ENCODE results near the gene TMEM198.
A peak's percentile ranks its signal among the peaks of the same experiment; 100 is the strongest.

The TMEM198 gene

DNA sequence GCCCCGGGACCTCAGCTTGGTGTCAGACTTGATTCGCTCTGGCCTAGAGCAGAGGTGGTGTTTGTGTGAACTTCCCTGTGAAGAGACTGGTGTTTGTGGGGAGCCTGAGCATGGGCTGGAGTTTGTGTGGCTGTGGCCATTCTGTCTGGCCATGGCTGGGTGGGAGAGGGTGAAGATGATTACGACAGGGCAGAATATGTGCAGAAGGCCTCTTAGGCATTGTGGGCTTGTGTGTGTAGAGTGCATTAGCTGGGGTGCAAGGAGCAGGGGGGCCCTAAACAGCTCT is 17.0 kb downstream of the TMEM198 start:
- H3K4me1 Mint-ChIP-seq: no peaks in the 10 kb centered on the region
- no peaks in the 10 kb centered on the region for H3K9me3 Mint-ChIP-seq
- peaks cover 11% of the 10 kb centered on the region for H3K27me3 Mint-ChIP-seq
- no peaks in the 10 kb centered on the region for H3K36me3 Mint-ChIP-seq
- no peak overlapping the region for H3K27ac Mint-ChIP-seq
- H3K4me3 Mint-ChIP-seq: no peak overlapping the region

- Mint-ChIP-seq H3K27me3 (peaks cover 11% of the 10 kb centered on the region), H3K27ac (no peak overlapping the region), H3K9me3 (no peaks in the 10 kb centered on the region), H3K36me3 (no peaks in the 10 kb centered on the region), H3K4me1 (no peaks in the 10 kb centered on the region), H3K4me3 (no peak overlapping the region)
These were observed 17.6 kb downstream of the TMEM198 start for GRCh38 chr2:219561179-219562048.

- peaks cover 9% of the 10 kb centered on the region for H3K27me3 Mint-ChIP-seq
- no peak overlapping the region for H3K27ac Mint-ChIP-seq
- no peak overlapping the region for H3K4me3 Mint-ChIP-seq
- H3K9me3 Mint-ChIP-seq: no peaks in the 10 kb centered on the region
- H3K36me3 Mint-ChIP-seq: no peaks in the 10 kb centered on the region
- no peaks in the 10 kb centered on the region for H3K4me1 Mint-ChIP-seq
These were observed 18.5 kb downstream of the TMEM198 start for GRCh38 chr2:219562049-219563020.

DNA sequence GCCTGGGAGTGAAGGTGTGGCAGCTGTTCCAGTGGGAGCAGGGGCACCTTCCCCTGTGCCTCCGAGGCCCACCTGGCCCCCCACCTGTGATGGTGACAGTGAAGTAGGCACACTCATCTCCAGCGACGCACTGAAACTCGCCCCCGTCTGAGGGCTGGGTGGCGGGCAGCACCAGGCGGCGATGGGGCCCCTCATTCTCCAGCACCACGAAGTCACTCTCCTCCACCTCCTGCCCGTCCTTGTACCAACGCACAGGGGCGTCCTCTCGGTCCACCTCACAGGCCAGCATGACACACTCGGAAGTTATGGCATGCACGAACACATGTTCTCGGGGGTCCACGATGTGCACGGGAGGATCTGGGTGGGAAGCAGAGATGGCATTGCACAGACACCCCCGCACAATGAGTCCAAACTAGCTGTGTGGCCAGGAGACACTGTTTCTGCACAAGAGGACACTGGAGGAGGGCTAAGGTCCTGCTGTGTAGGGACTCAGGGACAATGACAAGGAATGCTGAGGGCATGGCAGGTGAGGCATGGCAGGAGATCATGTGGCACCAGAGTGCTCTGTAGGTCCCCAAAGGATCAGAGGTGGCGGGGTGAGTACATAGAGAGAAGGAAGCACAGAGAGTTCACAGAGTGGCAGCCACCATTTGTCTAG is 19.6 kb downstream of the TMEM198 start:
- H3K4me1 Mint-ChIP-seq: no peaks in the 10 kb centered on the region

DNA sequence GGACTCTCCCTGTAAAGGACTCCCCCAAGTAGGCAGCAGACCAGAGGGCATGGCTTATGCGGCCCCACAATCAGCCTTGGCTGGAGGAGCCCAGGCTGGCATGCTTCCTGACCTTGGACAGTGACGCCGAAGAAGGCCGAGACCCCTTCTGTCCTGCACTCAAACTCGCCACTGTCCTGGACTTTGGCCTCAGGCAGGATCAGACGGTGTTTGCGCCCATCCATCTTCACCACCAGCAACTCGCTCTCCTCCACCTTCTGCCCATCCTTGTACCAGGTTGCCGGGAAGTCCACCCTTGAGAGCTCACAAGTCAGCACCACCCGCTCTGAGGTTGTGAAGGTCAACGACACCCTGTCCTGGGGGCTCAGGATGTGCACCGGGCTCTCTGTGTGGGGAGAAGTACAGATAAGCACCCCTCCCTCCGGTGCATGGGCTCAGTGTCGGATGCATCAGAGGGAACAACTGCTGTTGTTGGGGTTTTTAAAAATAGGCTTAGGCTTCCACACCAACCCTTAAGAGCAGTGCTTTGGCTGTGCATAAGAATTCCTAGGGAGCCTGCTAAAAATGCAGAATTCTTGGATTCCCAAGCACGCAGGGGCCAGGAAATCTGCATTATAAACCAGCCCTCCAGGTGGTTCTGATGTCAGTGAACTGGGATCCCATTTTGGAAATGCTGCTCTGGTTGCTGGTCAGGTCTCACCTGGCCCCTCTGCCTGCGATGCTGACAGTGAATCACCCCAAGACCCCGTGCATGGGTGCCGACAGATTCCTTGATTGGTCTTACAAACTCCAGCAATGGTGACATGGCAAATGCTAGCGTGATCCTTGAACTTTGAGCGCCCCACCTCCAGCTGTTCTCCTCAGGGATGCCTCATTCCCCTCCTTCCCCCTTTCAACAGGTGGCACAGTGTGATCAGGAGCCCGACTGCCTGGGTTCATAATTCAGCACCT is 21.6 kb downstream of the TMEM198 start:
- no peak overlapping the region for H3K27ac Mint-ChIP-seq

More for the DNA sequence above, 19.6 kb downstream of the TMEM198 start:
- Mint-ChIP-seq H3K27me3 (peaks cover 13% of the 10 kb centered on the region), H3K4me3 (no peak overlapping the region), H3K27ac (no peak overlapping the region), H3K9me3 (no peaks in the 10 kb centered on the region), H3K36me3 (no peaks in the 10 kb centered on the region)

DNA sequence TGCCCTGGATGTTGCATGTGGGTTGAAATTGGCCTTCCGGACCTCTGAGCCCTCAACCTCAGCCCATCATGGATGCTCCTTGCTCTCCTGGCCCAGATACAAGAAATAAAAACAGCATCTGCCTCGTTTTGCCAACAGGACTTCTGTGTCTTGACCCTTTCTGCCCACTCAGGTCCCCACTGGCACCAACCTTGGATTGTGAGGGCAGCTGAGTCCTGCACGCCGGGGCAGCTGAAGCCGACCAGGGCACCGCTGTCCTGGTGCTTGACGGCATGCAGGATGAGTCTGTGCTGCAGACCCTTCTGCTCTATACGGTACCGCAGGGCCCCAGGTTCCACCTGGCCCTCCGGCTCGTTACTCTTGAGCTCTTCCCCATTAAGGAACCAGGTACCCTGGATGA is 22.8 kb downstream of the TMEM198 start:
- Mint-ChIP-seq H3K9me3 (no peaks in the 10 kb centered on the region), H3K27ac (no peak overlapping the region), H3K4me3 (no peak overlapping the region), H3K27me3 (peaks cover 19% of the 10 kb centered on the region), H3K36me3 (no peaks in the 10 kb centered on the region), H3K4me1 (no peaks in the 10 kb centered on the region)

More for the DNA sequence above, 21.6 kb downstream of the TMEM198 start:
- Mint-ChIP-seq H3K4me1 (no peaks in the 10 kb centered on the region), H3K36me3 (no peaks in the 10 kb centered on the region), H3K27me3 (peaks cover 21% of the 10 kb centered on the region), H3K4me3 (no peak overlapping the region), H3K9me3 (no peaks in the 10 kb centered on the region)

DNA sequence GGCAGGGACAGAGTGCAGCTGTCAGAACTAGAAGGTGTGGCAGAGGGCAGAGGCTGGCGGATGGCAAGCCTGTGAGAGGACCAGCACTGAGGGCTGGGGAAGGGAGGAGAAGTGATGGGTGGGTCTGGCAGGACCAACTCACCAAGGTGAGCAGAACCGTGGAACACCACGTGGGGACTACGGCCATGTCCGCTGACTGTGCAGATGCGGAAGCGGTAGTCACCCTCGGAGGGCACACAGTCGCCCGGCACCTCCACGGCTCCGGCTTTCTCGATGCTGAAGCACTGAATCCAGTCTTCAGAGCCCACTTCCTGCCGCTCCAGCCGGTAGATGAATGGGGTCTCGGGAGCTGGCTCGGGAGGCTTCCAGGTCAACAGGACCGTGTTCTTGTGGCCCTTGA is 23.3 kb downstream of the TMEM198 start:
- Mint-ChIP-seq H3K27me3 (peaks cover 24% of the 10 kb centered on the region), H3K4me1 (no peaks in the 10 kb centered on the region), H3K27ac (no peak overlapping the region), H3K4me3 (no peak overlapping the region), H3K36me3 (no peaks in the 10 kb centered on the region), H3K9me3 (no peaks in the 10 kb centered on the region)

DNA sequence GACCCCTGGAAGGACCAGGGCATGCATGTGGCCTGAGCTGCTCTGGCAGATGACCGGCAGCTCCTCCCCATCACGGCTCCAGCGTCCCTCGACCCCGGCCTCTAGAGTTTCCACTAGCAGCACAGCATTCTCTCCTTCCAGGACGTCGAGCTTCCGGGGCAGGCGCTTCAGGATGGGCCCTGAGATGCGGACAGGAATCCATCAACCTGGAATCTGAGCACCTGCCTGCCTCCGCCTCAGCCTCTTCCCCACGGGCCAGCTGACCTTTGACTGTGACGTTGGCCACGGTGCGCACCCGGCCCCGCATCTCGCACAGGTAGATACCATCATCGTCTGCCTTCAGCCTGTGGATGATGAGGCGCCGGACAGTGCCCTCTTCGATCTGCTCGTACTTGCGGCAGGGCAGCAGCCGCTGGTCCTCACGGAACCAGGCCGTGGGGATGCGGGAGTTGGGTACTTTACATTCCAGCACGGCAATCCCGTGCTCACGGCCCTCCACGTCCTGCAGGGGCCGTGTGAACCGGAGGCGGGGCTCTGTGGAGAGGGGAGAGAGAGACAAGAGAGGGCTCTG is 24.0 kb downstream of the TMEM198 start:
- H3K27ac Mint-ChIP-seq: no peak overlapping the region
- no peaks in the 10 kb centered on the region for H3K36me3 Mint-ChIP-seq
- no peaks in the 10 kb centered on the region for H3K4me1 Mint-ChIP-seq
- H3K9me3 Mint-ChIP-seq: no peaks in the 10 kb centered on the region
- H3K4me3 Mint-ChIP-seq: no peak overlapping the region
- H3K27me3 Mint-ChIP-seq: peaks cover 25% of the 10 kb centered on the region

DNA sequence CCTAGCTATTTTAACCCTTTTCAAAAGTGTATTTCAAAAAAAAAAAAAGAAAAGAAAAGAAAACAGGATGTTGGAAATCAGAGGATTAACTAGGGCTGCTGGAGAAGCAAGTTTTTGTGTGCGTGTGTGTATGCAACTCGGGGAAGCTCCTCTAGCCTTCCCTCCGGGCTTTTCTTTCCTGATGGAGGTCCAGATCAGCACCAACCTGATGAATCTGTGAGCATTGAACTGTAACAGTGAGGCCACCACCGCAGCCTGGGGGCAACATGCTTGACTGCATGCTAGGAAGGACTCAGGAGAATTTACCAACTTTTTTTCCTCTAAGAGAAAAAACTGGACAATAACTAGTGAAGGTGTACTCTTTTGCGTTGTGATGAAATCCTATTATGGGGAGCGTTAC is 25.2 kb downstream of the TMEM198 start:
- Mint-ChIP-seq H3K4me3 (no peak overlapping the region), H3K9me3 (no peaks in the 10 kb centered on the region), H3K27me3 (peaks cover 30% of the 10 kb centered on the region), H3K36me3 (no peaks in the 10 kb centered on the region), H3K4me1 (no peaks in the 10 kb centered on the region), H3K27ac (no peak overlapping the region)

GRCh38 chr2:219569635-219570034 is 25.8 kb downstream of the TMEM198 start:
- Mint-ChIP-seq H3K9me3 (no peaks in the 10 kb centered on the region), H3K27me3 (peaks cover 25% of the 10 kb centered on the region), H3K27ac (no peak overlapping the region), H3K4me3 (peak overlapping the region; percentile 56), H3K4me1 (no peaks in the 10 kb centered on the region), H3K36me3 (no peaks in the 10 kb centered on the region)

GRCh38 chr2:219570194-219570923 is 26.5 kb downstream of the TMEM198 start:
- peak overlapping the region; percentile 56 for H3K4me3 Mint-ChIP-seq
- no peaks in the 10 kb centered on the region for H3K9me3 Mint-ChIP-seq
- H3K27me3 Mint-ChIP-seq: peaks cover 28% of the 10 kb centered on the region
- no peaks in the 10 kb centered on the region for H3K4me1 Mint-ChIP-seq
- H3K36me3 Mint-ChIP-seq: no peaks in the 10 kb centered on the region
- no peak overlapping the region for H3K27ac Mint-ChIP-seq

- H3K9me3 Mint-ChIP-seq: no peaks in the 10 kb centered on the region
- H3K27me3 Mint-ChIP-seq: peaks cover 30% of the 10 kb centered on the region
- H3K27ac Mint-ChIP-seq: no peak overlapping the region
- no peak overlapping the region for H3K4me3 Mint-ChIP-seq
- no peaks in the 10 kb centered on the region for H3K4me1 Mint-ChIP-seq
- no peaks in the 10 kb centered on the region for H3K36me3 Mint-ChIP-seq
These were observed 27.1 kb downstream of the TMEM198 start for GRCh38 chr2:219570924-219571310.

DNA sequence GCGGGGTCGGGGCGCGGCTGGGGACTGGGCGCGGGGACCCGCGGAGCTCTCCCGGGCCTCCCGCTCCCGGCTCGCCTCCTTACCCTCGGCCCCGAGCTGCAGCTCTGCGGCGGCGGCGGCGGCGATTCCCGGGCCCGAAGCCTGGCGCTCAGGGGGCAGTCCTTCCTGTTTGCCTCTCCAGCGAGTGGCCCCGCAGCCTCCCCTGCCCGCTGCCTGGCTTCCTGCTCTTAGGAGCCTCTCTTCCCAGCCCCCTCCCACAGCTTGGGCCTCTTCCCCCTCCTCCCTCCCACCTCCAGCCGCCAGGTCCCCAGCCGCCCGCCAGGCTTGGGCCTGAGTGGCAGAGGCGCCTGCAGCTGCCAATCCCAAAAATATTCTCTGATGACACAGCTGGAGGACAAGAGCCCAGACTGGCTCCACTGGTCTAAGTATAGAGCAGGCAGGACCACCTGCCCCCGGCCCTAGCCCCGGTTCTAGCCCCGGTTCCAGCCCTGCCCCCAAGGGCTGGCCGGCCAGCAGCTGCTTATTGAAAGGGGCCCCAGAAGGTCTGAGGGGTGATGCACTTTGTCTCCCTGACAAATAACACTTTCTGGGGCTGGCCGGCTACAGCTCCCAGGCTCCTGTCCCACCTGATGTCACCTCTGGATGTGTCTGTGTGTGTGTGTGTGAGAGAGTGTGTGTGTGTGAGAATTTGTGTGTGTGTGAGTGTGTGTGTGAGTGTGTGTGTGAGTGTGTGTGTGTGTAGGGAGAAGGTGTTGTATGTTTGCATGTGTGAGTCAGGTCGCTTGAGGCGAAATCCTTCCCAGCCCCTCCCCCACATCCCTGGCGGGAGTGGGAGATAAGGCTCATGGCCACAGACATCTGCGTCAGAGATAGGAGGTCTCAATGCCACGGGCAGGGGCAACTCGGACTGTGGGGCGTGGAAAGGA is 27.7 kb downstream of the TMEM198 start, which contains the start of gene OBSL1:
OBSL1 (minus strand) TSS at position 229 of the 926 bp plus-strand sequence. CDS start 307 bp downstream, outside the sequence.
- Mint-ChIP-seq H3K9me3 (no peaks in the 10 kb centered on the region), H3K4me3 (no peak within 1 kb of the TSS), H3K27ac (no peak within 1 kb of the TSS), H3K4me1 (no peaks in the 10 kb centered on the region), H3K27me3 (peaks cover 30% of the 10 kb centered on the region), H3K36me3 (no peaks in the 10 kb centered on the region)

Data from activated naive CD4-positive, alpha-beta T cell treated with anti-CD3 and anti-CD28 coated beads, Interleukin-2, amount 50 U/mL, for 24 hours (primary cell).